T-cell (primary cell): ENCODE data around the gene RCAN3. TPM values are rescaled to one million over a fixed set of nuclear protein-coding genes. Genes with fewer than 3 reads are reported as not detected.
"Not testable (repeated sequence)": the region's sequence is repeated elsewhere in the genome, so short reads cannot be mapped to it uniquely, and the experiment has no call there.

Source experiments
- ATAC-seq, 4 experiments: fragments of 200-7000 bp in 3 of 4; fragments of 150-1000 bp in 1 of 4; cut with Tn5 transposase; replicated peaks in 1 of 4; 1 replicate in 3 of 4; 2 replicates in 1 of 4; pipeline ENCODE4 v1.10.0; 2021; ENCODE audit warnings: moderate library complexity in 3 of 4, mild to moderate bottlenecking in 2 of 4, moderate number of reproducible peaks in 1 of 4
- CTCF ChIA-PET, 2 donors: fragments of 300-600 bp; sonication (Branson Sonifier 250); formaldehyde crosslinking; loops; one replicate each; lab custom pipeline; 2022; ENCODE audit warnings: antibody characterized with exemption in 2 of 2; lab: Charles Lee
- POLR2A ChIA-PET, 2 donors: fragments of 300-600 bp; sonication (Branson Sonifier 250); formaldehyde crosslinking; loops; one replicate each; lab custom pipeline; 2022; ENCODE audit warnings: antibody characterized with exemption in 2 of 2; lab: Charles Lee
- DNase-seq, 35 experiments: peaks; one replicate each; pipeline versions ENCODE4 v3.0.0 to v3.0.0-alpha.2; 2013 to 2023
- H3K27ac ChIP-seq: one replicate; pipeline ENCODE4 v1.5.1; 2013; ENCODE audit warnings: low read length
- H3K27me3 ChIP-seq, 2 experiments: replicated peaks in 1 of 2; 1 replicate in 1 of 2; 2 replicates in 1 of 2; pipeline versions ENCODE4 v1.6.1 to v1.7.0; 2013; ENCODE audit warnings: low read length in 1 of 2, mixed read lengths in 1 of 2; ENCODE audit not compliant: control insufficient read depth in 2 of 2, insufficient read depth in 2 of 2; ENCODE audit errors: extremely low read depth in 1 of 2
- H3K36me3 ChIP-seq, 2 donors: 1 replicate in 1 of 2; 2 replicates in 1 of 2; pipeline versions ENCODE4 v1.6.1 to v1.7.0; 2013; ENCODE audit warnings: low read length in 1 of 2; ENCODE audit not compliant: control insufficient read depth in 2 of 2, insufficient read depth in 1 of 2; ENCODE audit errors: extremely low read depth in 1 of 2
- H3K4me1 ChIP-seq, 2 experiments: 1 replicate in 1 of 2; 2 replicates in 1 of 2; pipeline versions ENCODE4 v1.6.1 to v1.7.0; 2013; ENCODE audit warnings: low read length in 2 of 2, mixed read lengths in 1 of 2; ENCODE audit not compliant: insufficient read depth in 2 of 2, control insufficient read depth in 1 of 2; ENCODE audit errors: extremely low read depth in 1 of 2
- H3K4me3 ChIP-seq, 2 donors: 1 replicate in 1 of 2; 2 replicates in 1 of 2; pipeline versions ENCODE4 v1.5.1 to v1.7.0; 2013; ENCODE audit warnings: mild to moderate bottlenecking in 2 of 2, low read length in 1 of 2, moderate library complexity in 1 of 2; ENCODE audit not compliant: control insufficient read depth in 1 of 2; ENCODE audit errors: extremely low read depth in 1 of 2
- H3K9me3 ChIP-seq: 2 replicates; pipeline ENCODE4 v1.7.0; 2013
- H3K27ac Mint-ChIP-seq, 2 donors: one replicate each; pipeline ENCODE4 v1.8.0; 2020 to 2021; ENCODE audit warnings: mild to moderate bottlenecking in 2 of 2, mixed read lengths in 2 of 2
- H3K27me3 Mint-ChIP-seq, 2 donors: one replicate each; pipeline ENCODE4 v1.8.0; 2021 to 2022; ENCODE audit warnings: mixed read lengths in 2 of 2
- H3K36me3 Mint-ChIP-seq: one replicate; pipeline ENCODE4 v1.8.0; 2021; ENCODE audit warnings: mixed read lengths
- H3K4me1 Mint-ChIP-seq, 3 donors: one replicate each; pipeline ENCODE4 v1.8.0; 2020 to 2022; ENCODE audit warnings: mixed read lengths in 3 of 3, mild to moderate bottlenecking in 1 of 3
- H3K4me3 Mint-ChIP-seq, 3 donors: one replicate each; pipeline ENCODE4 v1.8.0; 2020 to 2022; ENCODE audit warnings: mild to moderate bottlenecking in 3 of 3, mixed read lengths in 3 of 3, moderate library complexity in 3 of 3
- H3K9me3 Mint-ChIP-seq, 3 donors: one replicate each; pipeline ENCODE4 v1.8.0; 2020 to 2022; ENCODE audit warnings: mixed read lengths in 3 of 3
- WGBS: methylation state at CpG from one replicate; pipeline ENCODE4 v1.1.5; 2013; ENCODE audit warnings: missing lambda C conversion rate; ENCODE audit not compliant: insufficient coverage; 5-methylcytosine and 5-hydroxymethylcytosine counted together
- total RNA-seq, 35 experiments: library from RNA in 6 of 35; stranded (reverse) in 6 of 35; fragments of 120-200 nt in 1 of 35; gene quantifications; one replicate each; pipeline versions ENCODE4 v1.2.1 to v1.2.4 and lab custom pipeline; 2013 to 2026

The RCAN3 gene
- total RNA-seq, 5 donors from 2014 or later (not counting 1 experiment from before 2014, with no cell fraction given): 149 to 202 (median 186) TPM

- not testable (repeated sequence) for H3K27ac Mint-ChIP-seq
Measured at GRCh38 chr1:24492935-24493334, 9.7 kb upstream of the RCAN3 start.

GRCh38 chr1:24493785-24494184 lies 8.9 kb upstream of the RCAN3 start:
- no peak overlapping the region for H3K27ac ChIP-seq
- no peaks in the 10 kb centered on the region for H3K9me3 ChIP-seq
- Mint-ChIP-seq H3K4me3 (no peak overlapping the region), H3K27ac (no peak overlapping the region), H3K4me1 (peaks cover 27 to 30% (median 29%) of the 10 kb centered on the region in 3 donors), H3K36me3 (peaks cover 12% of the 10 kb centered on the region), H3K27me3 (no peaks in the 10 kb centered on the region), H3K9me3 (no peaks in the 10 kb centered on the region)
- ChIA-PET CTCF (no interaction called here), POLR2A (no interaction called here)
- 92% methylated on average over 1 of the region's 3 CpGs for WGBS
- no peak for ATAC-seq
- no peak overlapping the region for H3K4me3 ChIP-seq
- no peaks in the 10 kb centered on the region for H3K36me3 ChIP-seq
- DNase-seq: no peak
- H3K27me3 ChIP-seq: peaks cover 0 to 10% of the 10 kb centered on the region in 2 experiments
- H3K4me1 ChIP-seq: peaks cover 4 to 8% of the 10 kb centered on the region in 2 experiments

More at GRCh38 chr1:24492935-24493334, 9.7 kb upstream of the RCAN3 start:
- CTCF ChIA-PET: interaction anchor here in 1 of 2 donors (0.6 kb wide), 1 partner anchor 12 kb away, joined by 7 read pairs; no protein-coding TSS in a partner anchor
- H3K9me3 Mint-ChIP-seq, ATAC-seq, H3K36me3 ChIP-seq, H3K9me3 ChIP-seq, H3K27me3 ChIP-seq, DNase-seq, H3K27ac ChIP-seq, H3K27me3 Mint-ChIP-seq, H3K4me3 ChIP-seq, H3K4me3 Mint-ChIP-seq: not testable (repeated sequence)
- peaks cover 9 to 12% of the 10 kb centered on the region in 2 experiments for H3K4me1 ChIP-seq
- Mint-ChIP-seq H3K36me3 (peaks cover 12% of the 10 kb centered on the region), H3K4me1 (peaks cover 29 to 38% (median 29%) of the 10 kb centered on the region in 3 donors)
- POLR2A ChIA-PET: interaction anchor here in 1 of 2 donors (0.6 to 1.0 kb wide), 2 partner anchors 9 to 15 kb away, joined by 3 to 4 read pairs; no protein-coding TSS in a partner anchor
- 97% methylated on average over 5 of the region's 9 CpGs for WGBS

- peaks cover 7% of the 10 kb centered on the region for H3K36me3 Mint-ChIP-seq
- H3K4me1 Mint-ChIP-seq: peaks cover 41 to 45% (median 45%) of the 10 kb centered on the region in 3 donors
- H3K9me3 Mint-ChIP-seq: no peaks in the 10 kb centered on the region
- peaks cover 19 to 40% of the 10 kb centered on the region in 2 experiments for H3K4me1 ChIP-seq
- H3K27me3 ChIP-seq: peaks cover 0 to 7% of the 10 kb centered on the region in 2 experiments
- H3K4me3 ChIP-seq: no peak overlapping the region
- DNase-seq: peak in 1 of 35 experiments; percentile 50
- peak overlapping the region; percentile 70 to 84 for H3K27ac Mint-ChIP-seq
- no peak overlapping the region for H3K4me3 Mint-ChIP-seq
- ChIA-PET CTCF (no interaction called here), POLR2A (interaction anchor here in 1 of 2 donors (0.6 kb wide), 1 partner anchor 14 kb away, joined by 3 read pairs; no protein-coding TSS in a partner anchor)
- WGBS: 77% methylated on average over 7 of the region's 12 CpGs
- H3K36me3 ChIP-seq: no peaks in the 10 kb centered on the region
- ATAC-seq: no peak
- H3K9me3 ChIP-seq: no peaks in the 10 kb centered on the region
- H3K27me3 Mint-ChIP-seq: no peaks in the 10 kb centered on the region
- no peak overlapping the region for H3K27ac ChIP-seq
Measured at GRCh38 chr1:24498589-24498988, 4.0 kb upstream of the RCAN3 start.

- H3K4me3 Mint-ChIP-seq: peak overlapping the region; percentile 77 to 86 (median 83)
- Histone ChIP-seq H3K4me1 (peaks cover 22 to 43% of the 10 kb centered on the region in 2 experiments), H3K27ac (peak overlapping the region; percentile 98), H3K9me3 (no peaks in the 10 kb centered on the region), H3K27me3 (peaks cover 0 to 4% of the 10 kb centered on the region in 2 experiments), H3K36me3 (no peaks in the 10 kb centered on the region), H3K4me3 (no peak overlapping the region)
- peaks cover 50 to 64% (median 58%) of the 10 kb centered on the region in 3 donors for H3K4me1 Mint-ChIP-seq
- WGBS: 86% methylated on average over 4 of the region's 5 CpGs
- POLR2A ChIA-PET: interaction anchor here (0.6 to 4.4 kb wide), 3 partner anchors 10 to 142 kb away, joined by 4 to 30 read pairs (median 4); no protein-coding TSS in a partner anchor
- CTCF ChIA-PET: interaction anchor here in 1 of 2 donors (0.6 to 4.4 kb wide), 6 partner anchors 14 to 138 kb away, joined by 5 to 29 read pairs (median 9); partner anchors contain the start of gene NIPAL3
- H3K27ac Mint-ChIP-seq: peak overlapping the region; percentile 89 to 95
- no peak for DNase-seq
- H3K36me3 Mint-ChIP-seq: peaks cover 20% of the 10 kb centered on the region
- H3K27me3 Mint-ChIP-seq: peaks cover 0 to 2% of the 10 kb centered on the region in 2 donors
- H3K9me3 Mint-ChIP-seq: no peaks in the 10 kb centered on the region
- ATAC-seq: no peak
Measured at GRCh38 chr1:24500448-24501048, 2.1 kb upstream of the RCAN3 start.

- peak overlapping the region; percentile 77 to 86 (median 83) for H3K4me3 Mint-ChIP-seq
- ATAC-seq: no peak
- CTCF ChIA-PET: interaction anchor here (0.6 to 4.4 kb wide), 11 partner anchors 12 to 295 kb away, joined by 3 to 29 read pairs (median 7); partner anchors contain the start of genes NIPAL3 (in 1 of the 2) and STPG1 (in 1 of the 2)
- peaks cover 0 to 2% of the 10 kb centered on the region in 2 donors for H3K27me3 Mint-ChIP-seq
- H3K9me3 Mint-ChIP-seq: no peaks in the 10 kb centered on the region
- Histone ChIP-seq H3K4me1 (peaks cover 29 to 49% of the 10 kb centered on the region in 2 experiments), H3K27me3 (peaks cover 0 to 1% of the 10 kb centered on the region in 2 experiments), H3K9me3 (no peaks in the 10 kb centered on the region), H3K4me3 (peak overlapping the region; percentile 4 to 68), H3K36me3 (no peaks in the 10 kb centered on the region), H3K27ac (peak overlapping the region; percentile 98)
- WGBS: 19% methylated on average over 10 of the region's 16 CpGs
- peak overlapping the region; percentile 89 to 95 for H3K27ac Mint-ChIP-seq
- peaks cover 57 to 73% (median 66%) of the 10 kb centered on the region in 3 donors for H3K4me1 Mint-ChIP-seq
- POLR2A ChIA-PET: interaction anchor here (0.5 to 4.4 kb wide), 22 partner anchors 14 to 517 kb away, joined by 3 to 30 read pairs (median 4); partner anchors contain the start of gene NIPAL3 (in 2 of the 2)
- peak in 14 of 35 experiments; percentile 13 to 64 (median 30) for DNase-seq
- peaks cover 16% of the 10 kb centered on the region for H3K36me3 Mint-ChIP-seq
Measured at GRCh38 chr1:24501371-24502064, 1.1 kb upstream of the RCAN3 start.
